Lung microvascular endothelial cell (primary cell): ENCODE measurements around the gene GABRR2. TPM values are rescaled to one million over a fixed set of nuclear protein-coding genes. Genes with fewer than 3 reads are reported as not detected.
"Not testable (repeated sequence)": the region's sequence is repeated elsewhere in the genome, so short reads cannot be mapped to it uniquely, and the experiment has no call there.

Experiments used
- DNase-seq, 2 donors: peaks; one replicate each; pipeline versions ENCODE4 v3.0.0 to v3.0.0-alpha.2; 2010; ENCODE audit warnings: low read depth in 2 of 2
- total RNA-seq: library from RNA; depleted of rRNA; stranded (reverse); fragments of >200 nt; gene quantifications from 2 replicates; pipeline ENCODE4 v1.2.1, GENCODE V29; 2014

GABRR2 gene
- total RNA-seq, 1 donor from 2014 or later: 0.40 TPM

DNA sequence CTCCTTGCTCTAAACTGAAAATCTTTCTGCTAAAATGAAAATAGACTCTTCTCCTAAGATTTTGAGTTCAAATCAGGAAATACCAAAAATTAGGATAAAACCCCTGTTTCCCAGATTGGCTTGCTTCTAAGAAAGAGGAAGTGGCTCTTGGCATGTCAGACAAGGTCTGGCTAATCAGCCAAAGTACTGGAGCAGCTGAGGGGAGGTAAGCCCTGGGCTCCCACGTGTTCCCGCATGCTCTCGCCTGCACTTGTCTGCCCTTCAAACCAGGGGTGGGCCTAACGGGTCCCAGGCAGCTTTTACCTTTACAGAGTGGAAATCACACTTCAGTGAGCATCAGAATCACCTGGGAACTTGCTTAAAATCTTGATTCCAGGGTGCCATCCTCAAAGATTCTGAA lies 54.8 kb downstream of the GABRR2 start:
- DNase-seq: no peak

DNA sequence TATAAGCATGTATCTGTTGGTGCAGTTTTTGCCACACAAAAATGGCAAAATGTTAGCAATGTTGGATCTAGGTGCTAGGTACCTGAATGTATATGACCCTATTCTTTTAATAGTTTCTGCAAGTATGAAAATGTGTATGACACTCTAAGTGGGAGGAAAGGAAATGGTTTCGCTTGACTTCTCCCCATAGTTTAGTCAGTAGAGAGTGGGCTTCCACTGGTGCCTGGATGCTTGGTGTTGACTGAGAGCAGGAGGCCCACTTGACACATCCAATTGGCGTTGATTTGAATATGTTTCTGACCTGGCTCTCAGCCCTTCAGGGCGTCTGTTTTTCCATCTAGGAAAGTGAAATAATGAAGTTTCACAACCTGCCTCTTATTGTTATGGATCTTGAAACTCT lies 56.2 kb downstream of the GABRR2 start:
- no peak for DNase-seq

DNA sequence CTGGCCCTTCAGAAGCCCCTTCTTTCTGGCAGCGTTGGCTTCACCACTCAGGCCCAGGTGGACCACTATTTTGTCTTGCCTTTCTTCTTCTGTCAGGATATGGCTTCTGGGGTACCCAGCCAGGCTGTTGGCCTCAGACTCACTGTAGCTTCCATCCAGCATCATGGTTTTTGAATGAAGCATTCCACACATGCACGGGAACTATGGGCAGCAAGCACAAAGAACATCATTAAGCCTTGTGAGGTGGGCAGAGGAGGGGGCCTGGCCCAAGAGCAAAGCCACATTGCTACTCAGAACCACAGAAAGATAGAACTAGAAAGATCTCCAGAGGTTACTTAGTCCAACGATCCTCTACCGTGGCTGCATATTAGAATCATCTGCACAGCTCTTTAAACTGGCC lies 57.3 kb downstream of the GABRR2 start:
- no peak for DNase-seq

DNA sequence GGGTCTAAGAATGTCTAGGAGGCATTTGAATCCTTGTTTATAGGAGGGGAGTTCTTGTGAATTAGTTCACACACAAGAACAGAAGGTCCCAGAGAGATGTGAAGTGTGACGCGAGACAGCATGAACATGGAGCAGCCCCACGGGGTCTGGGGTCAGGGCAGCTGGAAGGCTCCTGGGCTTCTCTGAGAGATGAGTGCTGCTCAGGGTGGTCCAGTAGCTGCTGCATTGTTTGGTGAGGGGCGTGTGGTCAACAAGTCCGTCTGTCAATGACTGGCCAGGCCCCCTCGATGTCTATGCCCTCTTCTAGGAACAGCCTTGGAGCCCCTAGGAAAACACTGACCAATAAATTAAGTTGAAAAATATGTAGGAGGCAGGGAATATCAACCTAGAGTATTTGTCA lies 57.8 kb downstream of the GABRR2 start:
- DNase-seq: no peak

DNA sequence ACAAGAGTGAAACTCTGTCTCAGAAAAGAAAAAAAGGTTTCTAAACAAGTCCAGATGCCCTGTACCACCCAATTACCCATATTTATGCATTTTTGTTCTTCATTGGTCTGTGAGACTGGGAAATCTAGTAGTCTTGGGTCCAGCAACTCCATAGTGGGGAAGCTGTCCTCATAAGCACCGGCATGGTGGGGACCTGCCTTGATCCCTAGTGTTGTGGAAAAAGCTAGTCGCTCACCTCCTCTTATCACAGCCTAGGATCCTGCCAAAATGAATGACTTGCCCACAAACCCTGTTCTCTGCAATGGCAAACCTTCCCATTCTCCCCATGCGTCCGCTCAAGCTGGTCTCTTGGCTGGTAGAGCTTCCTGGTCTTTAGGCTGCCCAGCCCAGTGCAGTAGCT lies 59.7 kb downstream of the GABRR2 start:
- DNase-seq: no peak

DNA sequence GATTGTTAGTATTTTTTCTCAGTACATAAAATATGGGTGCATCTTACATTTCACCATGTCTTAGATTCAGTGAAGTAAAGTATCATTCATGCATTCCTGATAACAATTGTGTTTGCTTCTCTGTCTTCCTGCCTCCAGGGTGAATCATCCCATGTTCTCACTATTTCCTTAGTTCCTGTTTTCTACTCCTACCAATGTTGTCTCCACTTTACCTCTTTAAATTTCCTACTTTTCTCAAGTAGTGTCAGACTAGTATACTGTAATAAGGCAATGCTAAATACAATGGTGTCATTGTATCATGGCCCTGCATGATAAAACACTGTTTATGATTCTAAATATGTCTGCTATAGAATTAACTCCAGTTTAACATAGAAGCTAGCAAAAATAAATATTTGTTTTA lies 60.5 kb downstream of the GABRR2 start:
- peak in 1 of 2 donors; percentile 61 for DNase-seq

DNA sequence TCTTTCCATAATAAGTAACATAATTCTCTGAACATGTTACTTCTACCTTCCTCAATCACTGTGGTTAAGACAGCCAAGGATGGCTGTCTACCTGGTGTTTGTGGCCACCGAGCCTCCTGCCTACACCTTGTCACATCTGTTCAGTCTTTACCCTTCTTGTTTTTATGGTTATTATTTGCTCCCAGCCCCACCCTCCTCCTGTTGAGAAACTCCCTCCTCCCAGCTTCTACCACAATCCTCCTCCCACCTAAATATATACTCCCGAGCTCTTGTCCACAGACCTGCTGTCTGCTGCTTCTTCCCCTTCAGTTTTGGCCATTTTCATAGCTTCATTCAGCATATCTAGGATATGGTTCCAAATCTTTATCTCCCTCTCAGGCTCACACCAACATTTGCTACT lies 62.2 kb downstream of the GABRR2 start:
- no peak for DNase-seq

DNA sequence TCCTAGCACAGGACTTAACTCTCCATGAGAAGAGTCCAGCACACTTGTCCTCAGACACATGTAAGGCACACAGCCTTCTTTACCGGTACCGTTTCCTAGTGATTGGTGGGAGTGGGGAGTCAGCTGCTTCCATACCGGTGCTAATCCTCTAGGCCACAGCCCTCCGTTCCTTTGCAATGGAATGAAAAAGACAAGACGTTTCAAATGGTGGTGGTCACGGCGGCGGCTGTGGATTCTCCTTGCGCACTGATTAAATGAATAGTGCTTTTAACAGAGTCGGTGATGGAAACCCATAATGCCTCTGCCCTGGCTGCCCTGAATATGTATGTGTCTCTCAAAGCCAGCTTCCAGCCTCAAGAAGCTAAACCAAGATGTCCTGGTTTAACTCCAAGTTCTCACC lies 63.1 kb downstream of the GABRR2 start:
- DNase-seq: no peak

DNA sequence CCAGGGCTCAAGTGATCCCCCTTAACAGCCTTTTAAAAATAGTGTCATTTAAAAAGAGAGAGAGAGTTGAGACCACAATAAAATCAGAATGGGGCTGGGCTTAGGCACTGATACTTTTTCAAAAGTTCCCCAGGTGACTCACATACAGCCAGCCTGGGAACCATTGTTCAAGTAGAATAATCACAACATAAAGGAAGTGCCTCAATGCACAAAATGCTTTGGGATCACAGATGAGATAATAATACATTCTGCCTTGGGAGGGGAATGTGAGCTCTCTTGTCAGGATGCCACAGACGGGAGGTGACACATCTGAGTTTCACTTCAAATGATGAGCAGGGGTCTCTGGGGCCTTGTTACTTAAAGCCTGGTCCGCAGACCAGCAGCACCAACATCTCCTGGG lies 63.9 kb downstream of the GABRR2 start:
- peak; percentile 56 to 73 for DNase-seq

DNA sequence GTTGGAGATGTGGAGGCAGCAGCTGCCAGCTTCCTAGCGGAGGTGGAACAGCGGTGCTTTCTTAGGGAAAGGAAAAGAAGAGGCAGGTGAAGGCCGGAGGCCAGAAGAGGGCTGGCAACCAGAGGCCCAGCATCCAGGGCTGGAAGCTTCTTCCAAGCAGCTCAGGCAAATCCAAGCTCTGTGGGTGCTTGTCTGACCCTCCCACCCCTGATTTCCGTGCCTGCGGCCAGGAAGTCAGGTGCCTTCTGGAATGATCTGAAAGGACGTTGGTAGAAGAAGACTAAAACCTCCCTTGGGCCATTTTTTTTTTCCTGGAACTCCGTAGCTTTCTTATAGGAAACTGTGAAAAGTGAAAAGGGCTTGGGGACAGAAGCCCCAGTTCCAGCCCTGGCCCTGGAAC lies 64.9 kb downstream of the GABRR2 start:
- no peak for DNase-seq

DNA sequence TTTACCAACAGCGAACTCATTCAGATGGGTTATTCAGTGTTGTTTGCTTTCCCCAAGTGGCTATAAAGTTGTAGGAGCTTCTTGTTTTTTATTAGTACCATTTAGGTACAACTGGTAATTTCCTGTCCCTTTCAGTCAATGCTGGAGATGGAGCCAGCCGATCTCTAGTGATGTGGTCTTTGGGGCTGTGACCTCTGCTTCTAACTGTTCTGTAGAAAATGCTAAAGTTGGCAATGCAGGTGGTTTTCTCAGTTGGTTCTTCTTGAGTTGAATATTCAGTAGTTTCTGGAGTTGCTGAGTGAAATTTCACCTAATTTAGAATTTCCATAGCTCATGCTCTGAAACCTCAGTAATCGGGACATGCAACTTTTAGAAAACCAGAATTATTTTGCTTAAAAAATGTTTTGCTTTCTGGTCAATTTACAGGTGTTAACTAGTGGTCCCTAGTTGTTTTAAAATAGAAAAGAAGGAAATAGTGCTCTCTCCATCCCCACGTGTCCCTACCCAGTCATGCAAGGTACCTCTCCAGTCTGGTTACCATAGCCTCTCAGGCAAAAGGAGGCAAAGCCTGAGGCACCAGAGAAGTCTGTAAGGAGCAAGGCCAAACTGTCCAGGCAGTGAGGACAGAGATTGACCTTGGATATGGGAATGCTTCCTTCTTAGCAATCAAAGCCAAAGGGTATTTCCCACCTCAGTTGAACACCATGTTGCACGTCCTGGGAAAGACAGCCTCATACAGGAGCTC lies 70.7 kb downstream of the GABRR2 start:
- DNase-seq: no peak

DNA sequence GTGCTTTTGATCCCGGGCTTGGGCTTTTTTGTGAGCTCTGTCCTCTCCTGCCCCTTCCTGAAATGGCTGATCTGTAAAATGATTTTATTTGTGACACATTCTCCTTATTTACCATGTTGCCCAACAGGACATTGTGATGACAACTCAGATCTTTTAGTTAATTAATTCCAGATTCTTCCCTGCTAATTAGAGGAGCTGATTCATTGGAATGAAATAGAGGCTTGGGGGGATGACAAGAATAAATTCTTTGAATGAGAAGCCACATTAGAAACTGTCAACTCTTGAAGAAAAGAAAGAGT lies 71.8 kb downstream of the GABRR2 start:
- no peak for DNase-seq

DNA sequence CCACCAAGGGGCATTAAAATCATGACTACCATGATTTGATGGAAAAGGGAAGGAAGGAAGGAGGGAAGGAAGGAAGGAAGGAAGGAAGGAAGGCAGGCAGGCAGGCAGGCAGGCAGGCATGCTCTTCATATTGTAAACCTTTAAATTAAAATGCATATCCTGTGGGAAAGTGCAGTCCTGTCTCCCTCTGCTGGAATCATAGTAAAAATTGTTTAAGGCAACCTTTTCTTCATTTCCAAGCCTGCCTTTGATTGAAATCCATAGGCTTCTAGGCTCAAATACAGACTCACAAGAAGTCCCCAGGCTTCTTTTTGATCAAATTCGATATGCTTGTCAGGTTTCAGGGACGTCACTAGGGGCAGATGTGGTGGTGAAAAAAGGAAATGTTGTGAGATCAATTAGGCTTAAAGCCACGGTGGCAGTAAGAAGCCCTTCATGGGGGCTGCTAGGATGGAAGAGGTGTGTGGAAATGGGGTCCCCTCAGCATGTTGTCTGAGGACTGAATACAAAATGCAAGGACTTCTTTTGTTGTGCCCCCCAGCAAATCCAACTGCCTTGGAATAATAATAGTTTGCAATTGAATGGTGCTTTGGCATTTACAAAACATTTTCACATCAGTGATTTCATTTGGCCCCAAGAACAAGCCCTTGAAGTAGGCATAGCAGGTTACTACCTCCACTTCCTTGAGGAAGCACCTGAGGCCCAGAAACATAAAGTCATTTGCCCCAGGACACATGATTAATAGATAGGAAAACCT lies 72.3 kb downstream of the GABRR2 start:
- peak; percentile 54 to 68 for DNase-seq

DNA sequence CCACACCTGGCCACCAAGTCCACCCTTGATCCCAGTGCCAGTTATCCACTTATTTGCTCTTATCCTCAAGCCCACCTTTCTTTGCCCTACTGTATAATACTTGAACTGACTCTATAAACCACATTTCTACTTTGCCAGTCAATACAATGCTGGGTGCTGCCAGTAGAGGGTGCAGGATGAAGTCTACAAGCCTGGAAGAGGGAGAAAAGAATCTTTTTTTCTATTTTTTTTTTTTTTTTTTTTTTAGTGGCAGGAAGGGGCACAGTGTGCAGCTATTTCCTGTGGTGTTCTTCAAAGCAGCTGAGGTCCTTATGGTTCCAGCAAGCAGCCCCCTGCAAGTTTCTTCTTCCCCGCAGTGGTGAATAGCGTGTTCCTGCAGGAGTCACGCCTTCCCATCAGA lies 75.8 kb downstream of the GABRR2 start:
- peak in 1 of 2 donors; percentile 20 for DNase-seq

DNA sequence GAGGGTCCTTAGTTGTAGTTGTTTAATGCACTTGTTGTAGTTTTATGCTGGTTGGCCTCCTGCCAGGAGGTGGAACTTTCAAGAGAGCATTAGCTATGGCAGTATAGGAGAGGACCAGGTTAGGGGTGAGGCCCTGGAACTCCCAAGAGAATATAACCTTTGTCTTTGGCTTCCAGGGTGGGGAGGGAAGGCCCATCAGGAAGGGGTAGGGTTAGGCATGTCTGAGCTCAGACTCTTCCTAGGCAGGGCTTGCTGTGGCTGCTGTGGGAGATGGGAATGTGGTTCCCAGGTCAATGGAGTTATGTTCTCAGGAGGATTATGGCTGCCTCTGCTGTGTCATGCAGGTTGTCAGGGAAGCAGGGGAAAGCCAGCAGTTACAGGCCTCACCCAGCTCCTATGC lies 77.9 kb downstream of the GABRR2 start:
- no peak for DNase-seq

DNA sequence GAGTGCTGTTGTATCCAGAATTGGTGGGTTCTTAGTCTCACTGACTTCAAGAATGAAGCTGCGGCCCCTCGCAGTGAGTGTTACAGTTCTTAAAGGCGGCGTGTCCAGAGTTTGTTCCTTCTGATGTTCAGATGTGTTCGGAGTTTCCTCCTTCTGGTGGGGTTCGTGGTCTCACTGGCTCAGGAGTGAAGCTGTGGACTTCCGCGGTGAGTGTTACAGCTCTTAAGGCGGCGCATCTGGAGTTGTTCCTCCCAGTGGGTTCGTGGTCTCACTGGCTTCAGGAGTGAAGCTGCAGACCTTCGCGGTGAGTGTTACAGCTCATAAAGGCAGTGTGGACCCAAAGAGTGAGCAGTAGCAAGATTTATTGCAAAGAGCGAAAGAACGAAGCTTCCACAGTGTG lies 81.5 kb downstream of the GABRR2 start:
- DNase-seq: not testable (repeated sequence)

DNA sequence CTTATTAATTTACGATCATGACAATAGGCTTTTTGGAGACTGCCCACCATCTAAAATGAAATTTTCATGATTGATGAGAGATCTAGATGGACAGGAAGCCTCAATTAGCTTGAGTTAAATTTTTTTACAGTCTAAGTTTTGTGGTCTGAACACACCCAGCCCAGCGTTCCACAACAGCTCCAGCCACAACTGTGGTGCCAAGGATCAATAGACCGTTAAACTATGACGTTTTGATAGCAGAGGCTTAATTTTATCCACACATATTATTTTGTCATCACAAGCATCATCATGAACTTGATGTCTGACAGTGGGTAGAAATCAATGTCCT lies 92.4 kb downstream of the GABRR2 start:
- no peak for DNase-seq

DNA sequence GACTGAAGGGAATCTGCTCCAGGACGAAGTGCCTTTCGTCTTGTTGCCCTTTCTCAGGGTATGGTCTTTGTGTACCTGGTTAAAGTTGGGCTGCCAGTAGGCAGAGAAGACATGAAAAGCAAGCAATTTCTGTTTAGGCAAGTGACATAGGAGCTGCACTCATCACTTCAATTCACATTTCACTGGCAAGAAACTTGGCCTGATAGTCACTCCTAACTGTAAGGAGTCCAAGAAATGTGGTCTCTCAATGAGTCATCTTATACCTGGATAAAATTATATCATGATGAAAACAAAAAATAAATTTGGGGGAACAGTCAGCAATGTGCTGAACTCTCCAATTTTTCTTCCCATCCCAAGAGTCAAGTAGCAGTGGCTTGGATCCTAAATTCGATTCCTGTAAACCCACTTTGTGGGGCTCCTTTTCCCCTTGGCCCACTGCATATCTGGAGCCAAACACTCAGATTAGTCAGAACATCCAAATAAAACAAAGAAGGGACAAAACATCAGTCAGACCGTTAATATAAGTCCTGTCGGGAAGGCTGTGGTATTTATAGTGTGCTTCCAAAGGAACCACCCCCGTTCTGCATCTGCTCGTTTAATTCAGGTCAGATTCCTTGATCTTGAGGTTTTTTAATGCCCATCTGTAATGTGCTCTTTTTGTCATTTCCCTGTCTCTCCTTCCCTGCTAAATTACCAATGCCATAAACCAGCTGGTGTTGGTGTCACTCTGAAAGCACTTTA lies 93.0 kb downstream of the GABRR2 start:
- DNase-seq: no peak

DNA sequence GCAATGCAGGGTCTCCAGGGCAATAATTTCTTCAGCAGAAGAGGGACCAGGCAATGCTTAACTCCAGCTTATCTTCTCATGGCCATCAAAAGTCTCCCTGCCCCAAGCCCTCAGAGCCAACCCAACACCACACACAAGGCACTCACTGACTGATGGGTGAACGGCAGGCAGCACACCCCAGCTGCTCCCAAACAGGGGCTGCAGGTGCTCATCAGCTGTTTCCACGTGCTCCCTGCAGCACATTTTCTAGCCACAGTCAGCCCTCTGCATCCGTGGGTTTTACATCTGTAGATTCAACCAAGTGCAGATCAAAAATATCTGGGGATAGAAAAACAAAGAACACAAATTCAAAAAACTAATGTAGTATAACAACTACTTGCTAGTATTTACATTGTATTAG lies 94.0 kb downstream of the GABRR2 start:
- DNase-seq: no peak

DNA sequence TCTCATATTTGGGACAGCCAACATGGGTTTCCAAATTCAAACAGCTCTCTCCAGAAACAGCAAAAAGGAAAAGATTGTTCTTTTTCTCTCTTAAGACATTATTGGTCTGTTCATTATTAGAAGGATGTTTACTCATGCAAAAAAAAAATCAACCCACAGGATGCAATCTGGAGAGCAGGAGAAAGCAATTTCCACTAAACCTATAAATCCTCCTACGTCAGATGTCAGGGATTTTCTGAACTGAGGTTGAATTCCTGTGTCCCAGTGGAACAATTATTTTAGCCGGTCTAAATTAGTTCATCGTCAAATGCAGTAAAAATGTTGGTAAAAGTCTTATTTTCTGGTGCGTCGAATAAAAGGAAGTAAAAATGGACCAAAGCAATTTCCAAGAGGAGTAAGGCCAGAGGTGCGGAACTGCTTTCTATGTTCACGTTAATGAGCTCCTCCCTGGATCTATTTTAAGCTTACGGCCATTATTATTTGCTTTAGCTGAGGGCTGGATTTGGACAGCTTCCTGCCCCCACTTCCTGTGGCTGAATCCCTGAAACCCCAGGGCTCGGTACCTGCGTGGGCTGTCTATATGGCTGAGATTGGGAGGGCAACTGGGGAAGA lies 97.7 kb downstream of the GABRR2 start, which contains the start of gene GABRR1:
GABRR1 (minus strand) TSS at position 60 of the 612 bp plus-strand sequence; CDS start at position 24, 36 bp downstream.
- no peak for DNase-seq

DNA sequence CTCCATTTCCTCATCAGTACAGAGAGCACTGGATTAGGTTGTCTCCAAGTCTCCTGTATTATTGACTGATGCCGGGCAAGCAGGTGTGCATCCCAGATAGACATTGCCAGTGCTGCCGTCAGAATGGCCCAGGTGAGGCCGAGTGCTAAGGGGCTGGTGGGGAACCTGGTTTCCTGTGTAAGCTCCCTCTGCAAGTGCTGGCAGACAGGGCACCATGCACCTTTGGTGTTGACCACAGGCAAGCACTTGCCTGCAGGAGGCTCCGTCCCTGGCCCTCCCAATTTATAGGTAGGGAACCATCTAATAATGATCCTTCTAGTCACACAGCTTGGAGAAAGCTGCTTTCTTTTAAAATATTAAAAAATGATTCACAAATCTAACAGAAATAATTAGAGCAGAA lies 98.7 kb downstream of the GABRR2 start:
- DNase-seq: no peak

DNA sequence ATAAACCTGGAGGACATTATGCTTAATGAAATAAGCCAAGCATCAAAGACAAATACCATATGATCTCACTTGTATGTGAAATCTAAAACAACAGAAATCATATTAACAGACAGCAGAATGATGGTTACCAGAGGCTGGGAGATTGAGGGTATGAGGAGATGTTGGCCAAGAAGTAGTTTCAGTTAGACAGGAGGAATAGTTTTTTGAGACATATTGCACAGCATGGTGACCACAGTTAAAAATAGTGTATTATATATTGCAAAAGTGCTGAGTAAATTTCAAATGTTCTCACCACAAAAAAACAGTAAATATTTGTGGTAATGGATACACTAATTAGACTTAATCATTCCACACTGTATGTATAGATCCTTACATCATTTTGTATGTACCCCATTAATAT lies 99.7 kb downstream of the GABRR2 start:
- no peak for DNase-seq
